Measurements from ENCODE around the gene PIP4K2A. TPM values are rescaled to one million over a fixed set of nuclear protein-coding genes. Genes with fewer than 3 reads are reported as not detected.

The PIP4K2A gene
- total and polyA plus RNA-seq, 12 donors = 12.3 to 70.6 (median 28.5) TPM

DNA sequence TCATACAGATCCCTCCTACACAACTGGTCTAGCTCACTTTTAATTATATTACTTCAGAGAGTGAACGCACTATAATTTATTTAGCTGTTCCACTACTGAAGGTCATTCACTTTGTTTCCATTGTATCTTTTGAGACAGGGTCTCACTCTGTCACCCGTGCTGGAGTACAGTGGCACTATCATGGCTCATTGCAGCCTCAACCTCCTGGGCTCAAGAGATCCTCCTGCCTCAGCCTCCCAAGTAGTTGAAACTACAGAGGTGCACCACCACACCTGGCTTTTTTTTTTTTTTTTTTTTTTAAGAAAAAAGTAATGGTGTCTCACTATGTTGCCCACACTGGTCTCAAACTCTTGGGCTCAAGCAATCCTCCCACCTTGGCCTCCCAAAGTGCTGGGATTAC lies 49.0 kb downstream of the PIP4K2A start:
- intact Hi-C loops (cut with DNase I) = no loop called here
- Histone ChIP-seq H3K27ac (no peak overlapping the region), H3K36me3 (replicated peaks in 1 of 2) (no peaks in the 10 kb centered on the region), H3K4me1 (replicated peaks in 1 of 2) (peaks cover 0 to 18% of the 10 kb centered on the region in 2 donors), H3K9me3 (replicated peaks in 1 of 3) (no peaks in the 10 kb centered on the region), H3K27me3 (no peaks in the 10 kb centered on the region), H3K4me3 (no peak overlapping the region)
- TF ChIP-seq POLR2A (IDR thresholded peaks at IDR 0.05) (no peak), CTCF (IDR thresholded peaks at IDR 0.05) (no peak)
- 81 to 88% (median 85%) methylated on average over 2 of the region's 2 CpGs for WGBS, 4 donors
- no peak for DNase-seq

DNA sequence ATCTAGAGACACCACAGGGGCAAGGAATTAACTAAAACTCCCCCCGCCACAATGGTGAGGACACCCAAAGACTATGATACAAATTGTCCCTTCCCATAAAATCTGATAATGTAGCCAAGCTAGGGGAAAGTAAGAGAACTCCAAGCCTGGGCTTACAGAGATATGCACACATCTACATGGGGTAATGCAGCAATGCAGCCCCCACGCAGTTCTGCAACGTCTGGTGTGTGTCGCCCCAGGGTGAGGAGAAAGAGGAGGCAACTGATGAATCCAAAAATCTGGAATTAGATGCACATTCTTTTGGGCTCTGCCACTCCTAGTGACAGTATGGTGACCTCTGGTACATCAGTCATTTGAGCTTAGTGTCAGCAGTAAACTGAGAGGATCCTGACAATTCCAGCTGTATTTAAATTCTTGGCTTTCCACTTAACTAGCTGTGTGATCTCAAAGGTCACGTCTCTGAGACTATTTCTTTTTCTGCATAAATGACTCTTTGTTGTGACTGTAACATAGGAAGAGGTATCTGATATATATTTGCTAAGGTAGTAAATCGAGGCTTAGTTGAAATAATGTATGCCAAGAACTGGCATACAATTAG lies 51.5 kb downstream of the PIP4K2A start:
- Histone ChIP-seq H3K27me3 (no peaks in the 10 kb centered on the region), H3K36me3 (replicated peaks in 1 of 2) (no peaks in the 10 kb centered on the region), H3K27ac (no peak overlapping the region), H3K9me3 (replicated peaks in 1 of 3) (no peaks in the 10 kb centered on the region), H3K4me1 (replicated peaks in 1 of 2) (peaks cover 0 to 30% of the 10 kb centered on the region in 2 donors), H3K4me3 (no peak overlapping the region)
- TF ChIP-seq CTCF (IDR thresholded peaks at IDR 0.05) (no peak), POLR2A (IDR thresholded peaks at IDR 0.05) (no peak)
- intact Hi-C loops (cut with DNase I) = no loop called here
- WGBS, 4 donors = 68 to 81% (median 73%) methylated on average over 6 of the region's 6 CpGs
- no peak for DNase-seq

DNA sequence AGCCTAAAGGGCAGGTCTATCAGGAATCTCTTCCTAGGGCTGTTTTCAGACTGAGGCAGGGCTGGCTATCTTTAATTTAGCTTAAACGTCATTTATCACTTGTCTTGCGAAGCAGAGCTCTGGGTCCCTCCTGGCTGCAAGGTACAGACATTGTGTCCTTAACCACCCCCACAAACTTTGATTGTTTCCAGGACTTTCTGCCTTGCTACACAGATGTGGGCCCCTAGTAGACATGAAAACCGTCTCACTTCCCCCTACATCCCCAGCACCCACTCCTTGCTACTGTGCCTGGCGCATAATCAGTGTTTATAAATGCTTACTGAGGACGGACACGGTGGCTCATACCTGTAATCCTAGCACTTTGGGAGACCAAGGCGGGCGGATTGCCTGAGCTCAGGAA lies 54.5 kb downstream of the PIP4K2A start:
- H3K4me1 ChIP-seq (replicated peaks in 1 of 2) = peaks cover 0 to 33% of the 10 kb centered on the region in 2 donors
- intact Hi-C loops (cut with DNase I) = no loop called here

DNA sequence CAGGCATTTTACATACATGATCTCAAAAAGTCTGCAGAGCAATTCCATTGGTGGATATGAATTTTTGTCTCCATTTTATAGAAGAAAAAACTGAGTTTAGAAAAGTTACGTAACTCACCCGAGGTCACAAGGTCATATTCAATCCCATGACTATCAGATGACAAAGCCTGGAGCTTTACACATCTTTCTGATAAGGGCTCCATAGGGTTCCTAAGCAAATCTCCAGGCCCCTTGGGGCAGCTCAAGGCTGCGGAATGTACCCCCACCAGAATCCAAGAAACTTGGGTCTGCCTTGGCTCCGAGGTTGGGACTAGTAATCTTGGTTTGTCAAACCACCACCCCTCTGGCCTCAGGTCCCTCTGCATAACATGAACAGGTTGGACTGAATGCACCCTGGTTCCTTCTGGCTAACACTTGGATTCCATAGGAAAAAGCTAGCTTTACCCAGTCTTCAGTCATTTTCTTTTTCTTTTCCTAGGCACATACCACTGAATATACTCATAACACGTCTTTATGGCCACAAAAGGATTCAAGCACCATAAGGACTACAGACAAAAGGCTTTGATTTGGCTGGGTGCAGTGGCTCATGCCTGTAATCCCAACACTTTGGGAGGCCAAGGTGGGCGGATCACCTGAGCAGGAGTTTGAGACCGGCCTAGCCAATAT lies 55.5 kb downstream of the PIP4K2A start:
- Histone ChIP-seq H3K4me3 (no peak overlapping the region), H3K27me3 (no peaks in the 10 kb centered on the region), H3K4me1 (replicated peaks in 1 of 2) (peaks cover 0 to 33% of the 10 kb centered on the region in 2 donors), H3K27ac (no peak overlapping the region), H3K9me3 (replicated peaks in 1 of 3) (no peaks in the 10 kb centered on the region), H3K36me3 (replicated peaks in 1 of 2) (no peaks in the 10 kb centered on the region)
- 84 to 91% (median 87%) methylated on average over 6 to 7 of the region's 7 CpGs for WGBS, 4 donors
- DNase-seq = no peak
- TF ChIP-seq POLR2A (IDR thresholded peaks at IDR 0.05) (no peak), CTCF (IDR thresholded peaks at IDR 0.05) (no peak)
- intact Hi-C loops (cut with DNase I) = no loop called here

More for the DNA sequence above, 54.5 kb downstream of the PIP4K2A start:
- WGBS, 4 donors = 86 to 92% (median 90%) methylated on average over 8 of the region's 8 CpGs
- Histone ChIP-seq H3K27me3 (no peaks in the 10 kb centered on the region), H3K9me3 (replicated peaks in 1 of 3) (no peaks in the 10 kb centered on the region), H3K27ac (no peak overlapping the region), H3K4me3 (no peak overlapping the region), H3K36me3 (replicated peaks in 1 of 2) (no peaks in the 10 kb centered on the region)
- TF ChIP-seq CTCF (IDR thresholded peaks at IDR 0.05) = no peak
- no peak for TF ChIP-seq POLR2A (IDR thresholded peaks at IDR 0.05)
- DNase-seq = no peak
